D721Med (cell line): Measurements from ENCODE around the gene SBF2.

ENCODE experiments used
- DNase-seq: peaks from one replicate; pipeline ENCODE4 v3.0.0; 2011; ENCODE audit warnings: low spot score; ENCODE audit not compliant: insufficient read length
- FAIRE-seq: peaks from 2 replicates; lab custom pipeline; 2011; peaks lifted over from hg19 to GRCh38; lab: Jason Lieb, UNC
- TF ChIP-seq, protein P1 (sequence below): IDR thresholded peaks from 2 replicates; pipeline ENCODE4 v1.5.1; 2012; ENCODE audit warnings: mild to moderate bottlenecking, control low read depth; ENCODE audit not compliant: insufficient read depth; ENCODE audit errors: missing control alignments

Gene SBF2

DNA sequence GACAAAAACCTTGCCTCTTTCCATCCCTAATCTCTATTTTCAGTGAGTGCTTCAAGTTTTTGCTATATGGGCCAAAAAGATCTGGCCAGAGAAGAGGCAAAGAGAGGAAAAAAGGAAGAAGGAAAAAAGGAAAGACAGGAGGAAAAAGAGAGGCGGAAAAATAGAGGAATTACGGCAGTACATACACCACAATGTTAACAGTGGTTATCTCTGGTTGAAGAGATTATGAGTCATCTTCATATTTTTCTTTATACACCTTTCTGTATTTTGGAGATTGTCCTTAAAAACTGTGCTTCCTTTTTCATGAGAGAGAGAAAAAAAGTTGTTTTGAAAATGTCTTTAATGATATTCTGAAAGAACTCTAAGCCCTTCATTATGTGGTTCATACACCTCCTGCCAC is 133.7 kb downstream of the SBF2 start:
- DNase-seq (no peak), FAIRE-seq (no peak)
- TF ChIP-seq, protein P1, sequence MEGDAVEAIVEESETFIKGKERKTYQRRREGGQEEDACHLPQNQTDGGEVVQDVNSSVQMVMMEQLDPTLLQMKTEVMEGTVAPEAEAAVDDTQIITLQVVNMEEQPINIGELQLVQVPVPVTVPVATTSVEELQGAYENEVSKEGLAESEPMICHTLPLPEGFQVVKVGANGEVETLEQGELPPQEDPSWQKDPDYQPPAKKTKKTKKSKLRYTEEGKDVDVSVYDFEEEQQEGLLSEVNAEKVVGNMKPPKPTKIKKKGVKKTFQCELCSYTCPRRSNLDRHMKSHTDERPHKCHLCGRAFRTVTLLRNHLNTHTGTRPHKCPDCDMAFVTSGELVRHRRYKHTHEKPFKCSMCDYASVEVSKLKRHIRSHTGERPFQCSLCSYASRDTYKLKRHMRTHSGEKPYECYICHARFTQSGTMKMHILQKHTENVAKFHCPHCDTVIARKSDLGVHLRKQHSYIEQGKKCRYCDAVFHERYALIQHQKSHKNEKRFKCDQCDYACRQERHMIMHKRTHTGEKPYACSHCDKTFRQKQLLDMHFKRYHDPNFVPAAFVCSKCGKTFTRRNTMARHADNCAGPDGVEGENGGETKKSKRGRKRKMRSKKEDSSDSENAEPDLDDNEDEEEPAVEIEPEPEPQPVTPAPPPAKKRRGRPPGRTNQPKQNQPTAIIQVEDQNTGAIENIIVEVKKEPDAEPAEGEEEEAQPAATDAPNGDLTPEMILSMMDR, result no peak

DNA sequence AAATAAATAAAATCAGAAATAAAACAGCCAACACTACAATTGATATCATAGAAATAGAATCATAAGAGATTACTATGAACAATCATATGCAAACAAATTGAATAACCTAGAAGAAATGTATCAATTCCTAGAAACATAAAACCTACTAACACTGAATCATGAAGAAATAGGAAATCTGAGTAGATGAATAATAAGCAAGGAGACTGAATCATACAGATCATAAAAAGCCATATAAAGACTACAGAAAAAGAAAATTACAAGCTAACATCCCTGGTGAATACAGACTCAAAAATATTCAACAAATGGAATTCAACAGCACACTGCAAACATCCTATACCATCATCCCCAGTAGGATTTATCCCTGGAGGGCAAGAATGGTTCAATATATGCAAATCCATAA is 135.6 kb downstream of the SBF2 start:
- FAIRE-seq, result no peak
- TF ChIP-seq, protein P1, result no peak
- no peak for DNase-seq

DNA sequence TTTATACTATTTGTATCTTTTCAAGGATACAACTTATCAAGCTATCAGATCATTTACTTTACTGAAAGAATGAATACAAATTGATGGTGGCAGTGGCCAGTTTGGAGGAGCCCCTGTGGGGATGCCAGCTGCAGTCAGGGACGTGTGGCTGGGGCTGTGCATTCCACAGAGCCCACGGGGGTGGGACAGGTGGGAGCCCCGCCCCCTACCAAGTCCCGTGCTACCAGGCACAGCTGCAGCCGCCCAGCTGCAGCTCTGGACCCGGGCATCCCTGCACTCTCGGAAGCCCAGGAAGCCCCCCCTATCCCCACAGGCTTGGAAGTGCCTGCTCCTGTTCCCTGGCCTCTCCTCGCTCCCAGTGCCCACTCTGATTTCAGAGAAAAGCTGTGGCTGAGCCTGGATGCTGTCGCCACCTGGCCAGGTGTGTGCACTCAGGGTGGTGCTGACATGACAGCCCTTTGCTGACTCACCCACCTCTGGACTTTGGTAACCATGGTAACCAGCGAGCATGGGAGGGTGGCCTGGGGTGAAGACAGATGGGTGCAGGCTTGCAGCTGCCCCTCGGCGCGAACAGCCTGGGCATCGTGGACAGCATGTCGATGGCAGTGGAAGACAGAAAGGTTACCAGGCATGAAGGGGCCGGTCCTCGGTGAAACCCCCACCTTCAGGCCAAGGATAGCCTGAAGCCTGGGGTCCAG is 138.1 kb downstream of the SBF2 start:
- no peak for DNase-seq
- TF ChIP-seq, protein P1, result no peak
- FAIRE-seq, result no peak

DNA sequence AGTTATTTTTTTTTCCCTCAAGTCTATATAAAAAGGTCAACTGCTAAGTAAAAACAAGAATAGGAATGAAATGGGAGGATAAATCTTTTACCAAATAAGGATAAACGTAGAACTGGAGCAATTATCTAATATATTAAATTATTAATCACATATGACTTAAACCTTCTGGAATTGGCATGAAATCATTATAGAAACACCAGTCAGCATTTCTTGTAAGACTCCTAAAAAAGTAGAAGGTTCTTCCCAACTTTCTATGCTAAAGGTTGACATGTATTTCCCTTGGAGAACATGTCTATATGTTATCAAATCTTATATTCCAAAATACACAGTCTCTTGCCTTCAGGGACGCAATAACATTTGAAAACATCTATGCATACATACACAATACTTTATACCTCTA is 143.2 kb downstream of the SBF2 start:
- DNase-seq (no peak), FAIRE-seq (no peak)
- TF ChIP-seq, protein P1, result no peak

DNA sequence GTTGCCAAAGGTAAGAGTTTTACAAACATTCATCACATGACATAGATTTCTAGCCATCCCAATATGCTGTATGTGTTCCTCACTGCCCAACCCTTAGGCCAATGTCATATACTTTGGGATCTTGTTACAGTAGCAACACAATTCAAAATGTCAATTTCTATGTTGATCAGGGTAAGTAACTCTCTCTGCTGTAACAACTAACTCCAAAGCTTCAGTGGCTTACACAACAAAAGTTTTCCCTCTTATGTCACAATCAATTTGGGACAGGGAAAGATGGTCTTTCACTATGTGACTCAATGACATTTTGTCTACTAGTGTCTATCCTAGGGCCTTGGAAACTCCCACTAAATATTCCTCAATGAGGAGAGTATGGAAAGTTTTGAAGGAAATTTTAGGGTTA is 144.5 kb downstream of the SBF2 start:
- no peak for DNase-seq
- TF ChIP-seq, protein P1, result no peak
- no peak for FAIRE-seq

DNA sequence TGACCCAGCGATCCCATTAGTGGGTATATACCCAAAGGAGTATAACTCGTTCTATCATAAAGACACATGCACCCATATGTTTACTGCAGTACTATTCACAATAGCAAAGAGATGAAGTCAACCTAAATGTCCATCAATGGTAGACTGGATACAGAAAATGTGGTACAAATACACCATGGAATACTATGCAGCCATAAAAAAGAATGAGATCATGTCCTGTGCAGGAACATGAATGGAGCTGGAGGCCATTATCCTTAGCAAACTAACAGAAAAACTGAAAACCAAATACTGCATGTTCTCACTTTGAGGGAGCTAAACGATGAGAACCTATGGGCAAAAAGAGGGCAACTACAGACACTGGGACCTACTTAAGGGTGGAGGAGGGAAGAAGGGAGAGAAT is 146.8 kb downstream of the SBF2 start:
- no peak for FAIRE-seq
- TF ChIP-seq, protein P1, result no peak
- no peak for DNase-seq

DNA sequence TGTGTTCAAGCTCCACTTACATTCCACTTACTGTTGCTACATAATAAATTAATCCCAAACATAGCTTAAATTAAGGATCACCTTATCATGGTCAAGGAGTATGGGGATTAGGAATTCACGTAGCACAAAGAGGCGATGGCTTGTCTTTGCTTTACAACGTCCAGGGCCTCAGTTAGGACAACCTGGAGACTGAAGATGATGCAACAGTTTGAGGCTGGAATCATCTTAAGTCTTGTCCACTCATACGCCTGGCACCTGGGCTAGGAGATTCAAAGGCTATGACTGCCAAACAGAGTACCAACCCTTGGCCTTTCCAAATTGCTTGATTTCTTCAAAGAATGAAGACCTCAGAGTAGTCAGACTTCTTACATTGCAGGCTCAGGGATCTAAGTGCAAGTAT is 149.1 kb downstream of the SBF2 start:
- DNase-seq (no peak), FAIRE-seq (no peak)
- TF ChIP-seq, protein P1, result no peak
